Trophoblast cell (in vitro differentiated cells and primary cell): ENCODE results near the gene ARHGEF40.

Experiments used
- DNase-seq, 2 donors: peaks; one replicate each; pipeline ENCODE4 v3.0.0-alpha.2; 2016
- H2AFZ ChIP-seq: 2 replicates; pipeline ENCODE4 v1.6.1; 2013; ENCODE audit warnings: low read length, moderate library complexity, mild to moderate bottlenecking; ENCODE audit not compliant: insufficient read depth, poor library complexity
- H2AK5ac ChIP-seq: 2 replicates; pipeline ENCODE4 v1.6.1; 2013; ENCODE audit warnings: mild to moderate bottlenecking, low read length
- H2BK120ac ChIP-seq: 2 replicates; pipeline ENCODE4 v1.6.1; 2013; ENCODE audit warnings: low read length, mild to moderate bottlenecking, moderate library complexity; ENCODE audit not compliant: insufficient read depth, poor library complexity
- H2BK12ac ChIP-seq: 2 replicates; pipeline ENCODE4 v1.6.1; 2013; ENCODE audit warnings: mild to moderate bottlenecking, low read length, moderate library complexity
- H2BK5ac ChIP-seq: 2 replicates; pipeline ENCODE4 v1.6.1; 2013; ENCODE audit warnings: low read length, low read depth, moderate library complexity, mild to moderate bottlenecking; ENCODE audit not compliant: poor library complexity
- H3K14ac ChIP-seq: 2 replicates; pipeline ENCODE4 v1.6.1; 2013; ENCODE audit warnings: mild to moderate bottlenecking, low read length
- H3K18ac ChIP-seq: 2 replicates; pipeline ENCODE4 v1.6.1; 2013; ENCODE audit warnings: mild to moderate bottlenecking, low read length
- H3K23ac ChIP-seq: 2 replicates; pipeline ENCODE4 v1.6.1; 2013; ENCODE audit warnings: low read length
- H3K27ac ChIP-seq: 2 replicates; pipeline ENCODE4 v1.5.1; 2013; ENCODE audit warnings: low read depth, mild to moderate bottlenecking, inconsistent platforms, low read length, moderate library complexity
- H3K27me3 ChIP-seq: 2 replicates; pipeline ENCODE4 v1.6.1; 2013; ENCODE audit warnings: inconsistent platforms, mild to moderate bottlenecking, low read length, moderate library complexity; ENCODE audit not compliant: insufficient read depth
- H3K36me3 ChIP-seq, 2 experiments: 1 replicate in 1 of 2; 2 replicates in 1 of 2; pipeline ENCODE4 v1.6.1; 2013; ENCODE audit warnings: low read length in 2 of 2, mild to moderate bottlenecking in 2 of 2, moderate library complexity in 1 of 2; ENCODE audit not compliant: insufficient read depth in 2 of 2, control insufficient read depth in 1 of 2
- H3K4ac ChIP-seq: 2 replicates; pipeline ENCODE4 v1.6.1; 2013; ENCODE audit warnings: low read depth, mild to moderate bottlenecking, low read length, moderate library complexity
- H3K4me1 ChIP-seq, 2 experiments: 1 replicate in 1 of 2; 2 replicates in 1 of 2; pipeline ENCODE4 v1.6.1; 2013; ENCODE audit warnings: low read length in 2 of 2, mild to moderate bottlenecking in 2 of 2, moderate library complexity in 1 of 2; ENCODE audit not compliant: insufficient read depth in 2 of 2, control insufficient read depth in 1 of 2
- H3K4me2 ChIP-seq: 2 replicates; pipeline ENCODE4 v1.6.1; 2013; ENCODE audit warnings: inconsistent platforms, mild to moderate bottlenecking, low read length, moderate library complexity
- H3K4me3 ChIP-seq: 2 replicates; pipeline ENCODE4 v1.5.1; 2013; ENCODE audit warnings: mild to moderate bottlenecking, low read depth, low read length, inconsistent platforms
- H3K79me1 ChIP-seq: one replicate; pipeline ENCODE4 v1.6.1; 2013; ENCODE audit warnings: low read length
- H3K79me2 ChIP-seq: 2 replicates; pipeline ENCODE4 v1.6.1; 2013; ENCODE audit warnings: low read length, mild to moderate bottlenecking; ENCODE audit not compliant: control insufficient read depth, insufficient read depth, poor library complexity
- H3K9ac ChIP-seq: 2 replicates; pipeline ENCODE4 v1.6.1; 2013; ENCODE audit warnings: mild to moderate bottlenecking, low read length
- H3K9me3 ChIP-seq: 2 replicates; pipeline ENCODE4 v1.6.1; 2013; ENCODE audit warnings: low read depth, mild to moderate bottlenecking, control low read depth, inconsistent platforms, low read length; ENCODE audit not compliant: insufficient read depth
- H4K12ac ChIP-seq: 2 replicates; pipeline ENCODE4 v1.6.1; 2013; ENCODE audit warnings: low read depth, mild to moderate bottlenecking, low read length, moderate library complexity
- H4K8ac ChIP-seq: 2 replicates; pipeline ENCODE4 v1.6.1; 2013; ENCODE audit warnings: low read depth, mild to moderate bottlenecking, low read length, moderate library complexity
- H4K91ac ChIP-seq: one replicate; pipeline ENCODE4 v1.6.1; 2013; ENCODE audit warnings: low read depth, mild to moderate bottlenecking, low read length, moderate library complexity
- WGBS: extraction: QIAGEN DNeasy Blood & Tissue Kit; methylation state at CpG from one replicate; pipeline ENCODE4 v1.1.7; 2013; ENCODE audit warnings: missing lambda C conversion rate; ENCODE audit not compliant: insufficient read length, insufficient coverage; ENCODE audit errors: extremely low coverage; 5-methylcytosine and 5-hydroxymethylcytosine counted together

Gene ARHGEF40

DNA sequence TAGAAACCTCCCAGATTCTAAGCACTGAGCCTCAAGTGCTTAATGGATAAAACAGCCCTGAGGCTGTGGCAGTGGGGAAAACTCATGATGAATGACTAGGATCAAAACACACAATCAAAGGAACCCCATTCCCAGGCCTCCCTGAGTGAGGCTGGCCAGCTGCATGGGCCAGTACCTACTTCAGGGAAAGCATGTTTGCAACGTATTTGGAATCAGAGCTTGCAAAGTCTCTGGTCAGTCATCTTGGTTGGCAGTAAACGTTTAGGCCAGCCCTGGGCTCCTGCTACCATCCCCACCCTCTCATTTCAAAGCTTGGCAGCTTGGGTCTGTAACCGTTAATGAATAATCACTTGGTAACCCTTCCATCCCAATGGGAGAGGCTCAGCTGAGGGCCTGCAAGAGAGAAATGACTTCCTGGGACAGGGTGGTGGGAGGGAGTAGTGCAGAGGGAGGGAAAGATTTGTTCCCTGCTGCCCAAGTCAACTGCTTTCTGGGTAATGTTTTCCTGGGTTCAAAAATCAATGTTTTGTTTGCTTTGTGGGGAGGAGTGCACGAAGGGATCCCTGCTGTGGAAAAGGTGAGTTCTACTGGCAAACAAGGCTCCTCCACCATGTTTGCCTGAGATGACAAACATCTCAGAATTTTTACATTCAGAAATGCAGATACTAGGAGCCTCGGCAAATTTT is 14.5 kb upstream of the ARHGEF40 start:
- H3K79me1 ChIP-seq = no peaks in the 10 kb centered on the region
- no peaks in the 10 kb centered on the region for H3K9me3 ChIP-seq
- H3K36me3 ChIP-seq = no peaks in the 10 kb centered on the region
- H4K8ac ChIP-seq = no peak overlapping the region
- WGBS = no CpG with 5 or more reads among the region's 5 CpGs
- no peak overlapping the region for H3K23ac ChIP-seq
- H2AK5ac ChIP-seq = no peak overlapping the region
- no peak overlapping the region for H4K12ac ChIP-seq
- no peak overlapping the region for H2AFZ ChIP-seq
- H3K4me2 ChIP-seq = no peak overlapping the region
- no peak overlapping the region for H3K14ac ChIP-seq
- DNase-seq = no peak
- no peak overlapping the region for H3K9ac ChIP-seq
- no peak overlapping the region for H2BK120ac ChIP-seq
- H3K4me3 ChIP-seq = no peak overlapping the region
- no peak overlapping the region for H3K4ac ChIP-seq
- H3K27ac ChIP-seq = no peak overlapping the region
- no peak overlapping the region for H4K91ac ChIP-seq
- H3K4me1 ChIP-seq = no peaks in the 10 kb centered on the region
- H2BK12ac ChIP-seq = no peak overlapping the region
- no peak overlapping the region for H3K18ac ChIP-seq
- no peak overlapping the region for H2BK5ac ChIP-seq
- H3K79me2 ChIP-seq = no peaks in the 10 kb centered on the region
- no peaks in the 10 kb centered on the region for H3K27me3 ChIP-seq

DNA sequence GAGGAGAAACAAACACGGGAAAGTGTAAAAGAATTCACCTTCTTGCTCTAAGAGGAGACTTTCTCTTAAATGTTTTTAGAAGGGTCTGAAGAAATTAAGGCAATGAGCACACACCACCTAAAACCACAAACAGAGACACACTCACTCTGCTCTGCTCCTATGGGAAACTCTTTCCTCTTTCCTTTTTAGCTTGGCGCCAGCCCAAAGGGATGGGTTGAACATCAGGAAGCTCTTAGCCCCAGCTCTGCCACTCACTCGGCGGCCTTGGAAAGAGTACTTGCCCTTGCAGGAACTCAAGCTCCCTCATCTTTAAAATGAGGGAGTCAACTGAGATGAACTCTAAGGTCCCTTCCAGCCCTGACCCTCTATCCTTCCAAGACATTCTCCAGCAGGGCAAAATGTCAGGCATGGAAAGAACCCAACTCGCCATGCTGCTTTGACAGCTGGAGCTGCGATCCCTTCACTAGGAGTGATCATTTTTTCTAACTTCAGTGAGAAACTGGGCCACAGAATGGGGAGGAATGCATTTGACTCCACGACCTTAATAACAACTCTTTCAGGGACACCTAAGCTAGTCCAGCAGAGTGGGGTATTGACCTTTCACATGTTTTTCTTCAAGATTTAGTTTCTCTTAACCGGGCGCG is 13.5 kb upstream of the ARHGEF40 start:
- H3K4me2 ChIP-seq = no peak overlapping the region
- no peak overlapping the region for H3K18ac ChIP-seq
- H3K36me3 ChIP-seq = no peaks in the 10 kb centered on the region
- H3K14ac ChIP-seq = no peak overlapping the region
- no peak overlapping the region for H3K27ac ChIP-seq
- H2BK120ac ChIP-seq = no peak overlapping the region
- H4K8ac ChIP-seq = no peak overlapping the region
- H2AK5ac ChIP-seq = no peak overlapping the region
- H3K23ac ChIP-seq = no peak overlapping the region
- no peaks in the 10 kb centered on the region for H3K79me1 ChIP-seq
- DNase-seq = no peak
- no peaks in the 10 kb centered on the region for H3K27me3 ChIP-seq
- H4K91ac ChIP-seq = no peak overlapping the region
- no CpG with 5 or more reads among the region's 10 CpGs for WGBS
- H2BK12ac ChIP-seq = no peak overlapping the region
- no peak overlapping the region for H2AFZ ChIP-seq
- H3K9ac ChIP-seq = no peak overlapping the region
- H3K9me3 ChIP-seq = no peaks in the 10 kb centered on the region
- H2BK5ac ChIP-seq = no peak overlapping the region
- H4K12ac ChIP-seq = no peak overlapping the region
- H3K4me1 ChIP-seq = no peaks in the 10 kb centered on the region
- H3K4me3 ChIP-seq = no peak overlapping the region
- H3K79me2 ChIP-seq = no peaks in the 10 kb centered on the region
- H3K4ac ChIP-seq = no peak overlapping the region

- Histone ChIP-seq H2BK5ac (no peak within 1 kb of the TSS), H3K9me3 (no peaks in the 10 kb centered on the region), H3K14ac (no peak within 1 kb of the TSS), H3K4ac (no peak within 1 kb of the TSS), H3K4me3 (peak within 1 kb of the TSS; percentile 9), H4K8ac (no peak within 1 kb of the TSS), H2BK12ac (no peak within 1 kb of the TSS), H3K9ac (no peak within 1 kb of the TSS), H3K23ac (no peak within 1 kb of the TSS), H3K4me2 (no peak within 1 kb of the TSS), H3K27me3 (no peaks in the 10 kb centered on the region), H3K79me2 (no peaks in the 10 kb centered on the region), H3K18ac (no peak within 1 kb of the TSS), H4K12ac (no peak within 1 kb of the TSS), H3K4me1 (peaks cover 2 to 3% of the 10 kb centered on the region in 2 experiments), H3K36me3 (no peaks in the 10 kb centered on the region), H2AK5ac (no peak within 1 kb of the TSS), H3K79me1 (no peaks in the 10 kb centered on the region), H2BK120ac (no peak within 1 kb of the TSS), H3K27ac (no peak within 1 kb of the TSS), H2AFZ (no peak within 1 kb of the TSS), H4K91ac (no peak within 1 kb of the TSS)
- no peak for DNase-seq
- WGBS = no CpG with 5 or more reads among the region's 8 CpGs
Observed at GRCh38 chr14:21057803-21058675, 12.1 kb upstream of the ARHGEF40 start, which contains the start of gene RNASE8. TSS of gene RNASE8 (plus strand) at chr14:21057822. CDS start at chr14:21057893, 71 bp downstream.

DNA sequence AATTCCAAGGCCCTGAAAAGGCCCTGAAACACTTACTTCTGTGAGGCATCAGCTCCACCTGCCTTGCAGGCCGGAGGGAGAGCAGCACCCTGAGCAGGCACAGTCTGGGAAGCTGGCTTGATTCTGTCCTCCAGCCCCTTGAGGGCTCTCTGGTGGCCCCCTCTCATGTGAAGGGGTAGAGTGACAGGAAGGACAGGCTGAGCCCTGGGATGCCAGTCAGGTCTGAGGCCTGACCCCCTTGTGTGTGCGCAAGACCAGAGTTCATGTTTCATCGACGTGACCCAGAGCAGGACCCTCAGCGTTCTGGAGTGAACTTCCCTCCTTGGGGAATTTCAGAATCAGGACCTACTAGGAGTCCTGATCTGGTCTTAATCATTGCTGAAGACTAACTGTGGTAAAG is 11.2 kb upstream of the ARHGEF40 start:
- no peak overlapping the region for H3K4me2 ChIP-seq
- no peak overlapping the region for H4K91ac ChIP-seq
- H4K12ac ChIP-seq = no peak overlapping the region
- H4K8ac ChIP-seq = no peak overlapping the region
- H2BK120ac ChIP-seq = no peak overlapping the region
- H3K27me3 ChIP-seq = no peaks in the 10 kb centered on the region
- no CpG with 5 or more reads among the region's 5 CpGs for WGBS
- peaks cover 2 to 3% of the 10 kb centered on the region in 2 experiments for H3K4me1 ChIP-seq
- no peak overlapping the region for H3K23ac ChIP-seq
- DNase-seq = no peak
- no peak overlapping the region for H2BK12ac ChIP-seq
- no peak overlapping the region for H3K27ac ChIP-seq
- H3K79me1 ChIP-seq = no peaks in the 10 kb centered on the region
- no peak overlapping the region for H2AFZ ChIP-seq
- H3K4me3 ChIP-seq = no peak overlapping the region
- no peaks in the 10 kb centered on the region for H3K36me3 ChIP-seq
- no peak overlapping the region for H3K9ac ChIP-seq
- no peak overlapping the region for H3K4ac ChIP-seq
- H3K9me3 ChIP-seq = no peaks in the 10 kb centered on the region
- no peaks in the 10 kb centered on the region for H3K79me2 ChIP-seq
- H3K18ac ChIP-seq = no peak overlapping the region
- H3K14ac ChIP-seq = no peak overlapping the region
- no peak overlapping the region for H2AK5ac ChIP-seq
- H2BK5ac ChIP-seq = no peak overlapping the region
